Forelimb muscle (tissue), 1 donor: ENCODE measurements around the gene ELOA. TPM values are rescaled to one million over a fixed set of nuclear protein-coding genes. Genes with fewer than 3 reads are reported as not detected.

Source experiments
- DNase-seq: peaks from one replicate; pipeline ENCODE4 v3.0.0-alpha.2; 2013; ENCODE audit warnings: low read depth
- polyA plus RNA-seq: library from polyadenylated mRNA; unstranded; fragments of 120-200 nt; gene quantifications from one replicate; pipeline ENCODE4 v1.2.1, GENCODE V29; 2013; ENCODE audit not compliant: insufficient read length

The ELOA gene, protein sequence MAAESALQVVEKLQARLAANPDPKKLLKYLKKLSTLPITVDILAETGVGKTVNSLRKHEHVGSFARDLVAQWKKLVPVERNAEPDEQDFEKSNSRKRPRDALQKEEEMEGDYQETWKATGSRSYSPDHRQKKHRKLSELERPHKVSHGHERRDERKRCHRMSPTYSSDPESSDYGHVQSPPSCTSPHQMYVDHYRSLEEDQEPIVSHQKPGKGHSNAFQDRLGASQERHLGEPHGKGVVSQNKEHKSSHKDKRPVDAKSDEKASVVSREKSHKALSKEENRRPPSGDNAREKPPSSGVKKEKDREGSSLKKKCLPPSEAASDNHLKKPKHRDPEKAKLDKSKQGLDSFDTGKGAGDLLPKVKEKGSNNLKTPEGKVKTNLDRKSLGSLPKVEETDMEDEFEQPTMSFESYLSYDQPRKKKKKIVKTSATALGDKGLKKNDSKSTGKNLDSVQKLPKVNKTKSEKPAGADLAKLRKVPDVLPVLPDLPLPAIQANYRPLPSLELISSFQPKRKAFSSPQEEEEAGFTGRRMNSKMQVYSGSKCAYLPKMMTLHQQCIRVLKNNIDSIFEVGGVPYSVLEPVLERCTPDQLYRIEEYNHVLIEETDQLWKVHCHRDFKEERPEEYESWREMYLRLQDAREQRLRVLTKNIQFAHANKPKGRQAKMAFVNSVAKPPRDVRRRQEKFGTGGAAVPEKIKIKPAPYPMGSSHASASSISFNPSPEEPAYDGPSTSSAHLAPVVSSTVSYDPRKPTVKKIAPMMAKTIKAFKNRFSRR
- polyA plus RNA-seq = 27.8 TPM

GRCh38 chr1:23743287-23744152 is at the start of gene ELOA:
Gene ELOA (plus strand): TSS chr1:23743471. CDS start chr1:23743504, 33 bp downstream.
- peak; percentile 29 for DNase-seq

- DNase-seq = no peak
Observed at GRCh38 chr1:23693599-23693998, 49.7 kb upstream of the ELOA start.

GRCh38 chr1:23694371-23694770 is 48.9 kb upstream of the ELOA start:
- DNase-seq = no peak

- no peak for DNase-seq
Observed at GRCh38 chr1:23695667-23696066, 47.6 kb upstream of the ELOA start.

- DNase-seq = no peak
Observed at GRCh38 chr1:23696335-23696989, 46.8 kb upstream of the ELOA start.

GRCh38 chr1:23698466-23698865 is 44.8 kb upstream of the ELOA start:
- no peak for DNase-seq

- no peak for DNase-seq
Observed at GRCh38 chr1:23699280-23700179, 43.7 kb upstream of the ELOA start.

DNA sequence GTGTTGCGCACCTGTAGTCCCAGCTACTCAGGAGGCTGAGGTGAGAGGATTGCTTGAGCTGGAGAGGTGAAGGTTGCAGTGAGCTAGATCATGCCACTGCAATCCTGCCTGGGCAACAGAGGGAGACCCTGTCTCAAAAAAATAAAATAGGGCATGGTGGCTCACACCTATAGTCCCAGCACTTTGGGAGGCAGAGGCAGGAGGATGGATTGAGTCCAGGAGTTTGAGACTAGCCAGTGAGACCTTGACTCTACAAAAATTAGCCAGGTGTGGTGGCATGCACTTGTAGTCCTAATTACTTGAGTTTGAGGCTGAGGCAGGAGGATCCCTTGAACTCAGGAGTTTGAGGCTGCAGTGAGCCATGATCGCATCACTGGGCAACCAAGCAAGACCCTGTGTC is 42.0 kb upstream of the ELOA start:
- DNase-seq = no peak

GRCh38 chr1:23701996-23702395 is 41.3 kb upstream of the ELOA start:
- no peak for DNase-seq

DNA sequence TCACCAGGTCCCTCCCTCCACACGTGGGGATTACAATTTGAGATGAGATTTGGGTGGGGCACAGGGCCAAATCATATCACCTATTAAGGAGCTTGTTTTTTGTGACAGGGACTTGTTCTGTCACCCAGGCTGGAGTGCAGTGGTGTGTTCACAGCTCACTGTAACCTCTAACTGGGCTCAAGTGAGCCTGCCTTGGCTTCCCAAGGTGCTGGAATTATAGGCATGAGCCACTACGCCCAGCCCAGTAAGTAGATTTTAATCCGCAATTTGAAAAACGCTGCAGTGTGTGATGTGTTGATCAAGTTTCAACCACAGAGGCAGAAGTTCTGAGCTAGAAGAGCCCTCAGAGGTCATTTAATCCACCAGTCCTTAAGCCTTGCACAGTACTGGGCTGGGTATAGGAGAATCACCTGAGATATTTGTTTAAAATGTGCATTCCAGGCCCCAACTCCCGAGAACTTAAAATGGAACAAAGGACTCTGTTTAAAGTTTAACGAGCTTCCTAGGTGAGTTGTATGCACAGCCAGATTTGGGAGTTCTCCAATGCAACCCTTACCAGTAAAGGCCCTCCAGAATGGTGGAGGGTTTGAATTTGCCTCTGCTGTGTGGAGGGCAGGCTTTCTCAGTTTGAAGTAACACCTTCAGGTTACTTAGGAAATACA is 38.3 kb upstream of the ELOA start:
- no peak for DNase-seq

- DNase-seq = no peak
Observed at GRCh38 chr1:23709229-23709628, 34.0 kb upstream of the ELOA start.

DNA sequence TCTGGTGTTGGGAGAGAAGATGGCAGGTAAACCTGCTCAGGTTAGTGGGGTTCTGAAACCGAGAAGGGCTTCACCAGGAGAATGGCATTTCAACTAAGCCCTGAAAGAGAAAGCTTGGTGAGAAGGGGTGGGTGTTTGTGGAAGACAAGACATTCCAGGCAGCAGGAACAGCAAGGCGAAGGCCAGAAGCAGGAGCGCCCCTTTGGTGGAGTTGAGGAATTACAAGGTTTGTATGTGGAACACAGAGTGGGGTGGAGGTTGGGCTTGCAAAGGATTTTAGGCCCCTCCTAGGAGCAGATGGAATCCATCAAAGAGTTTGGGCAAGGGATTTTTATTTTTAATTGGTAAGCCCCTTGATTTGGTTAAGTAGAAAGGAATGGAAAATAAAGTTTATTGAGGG is 24.8 kb upstream of the ELOA start:
- no peak for DNase-seq

DNA sequence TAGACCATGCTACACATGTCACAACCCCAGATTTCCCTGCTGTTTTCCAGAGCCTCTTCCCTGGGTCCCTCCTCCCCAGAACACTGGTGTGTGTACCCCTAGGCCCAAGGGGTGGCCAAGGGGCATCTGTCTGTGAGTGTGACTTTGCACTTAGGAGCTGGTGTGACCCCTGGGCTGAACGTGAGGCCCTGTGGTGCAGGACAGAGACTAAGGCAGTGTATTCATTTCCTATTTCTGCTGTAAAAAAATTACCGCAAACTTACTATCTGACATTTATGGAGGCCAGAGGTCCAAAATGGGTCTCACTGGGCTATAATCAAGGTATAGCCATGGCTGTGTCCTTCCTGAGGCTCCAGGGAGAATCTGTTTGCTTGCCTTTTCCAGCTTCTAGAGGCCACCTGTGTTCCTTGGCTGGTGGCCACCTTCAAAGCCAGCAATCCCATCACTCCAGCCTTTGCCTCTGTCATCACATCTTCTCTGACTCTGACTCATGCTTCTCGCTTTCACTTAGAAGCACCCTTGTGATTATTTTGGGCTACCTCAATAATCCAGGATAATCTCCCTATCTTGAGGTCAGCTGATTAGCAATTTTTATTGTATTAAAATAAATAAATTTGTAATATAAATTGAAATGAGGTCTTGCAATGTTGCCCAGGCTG is 24.0 kb upstream of the ELOA start:
- no peak for DNase-seq

- no peak for DNase-seq
Observed at GRCh38 chr1:23720256-23720995, 22.8 kb upstream of the ELOA start.

DNA sequence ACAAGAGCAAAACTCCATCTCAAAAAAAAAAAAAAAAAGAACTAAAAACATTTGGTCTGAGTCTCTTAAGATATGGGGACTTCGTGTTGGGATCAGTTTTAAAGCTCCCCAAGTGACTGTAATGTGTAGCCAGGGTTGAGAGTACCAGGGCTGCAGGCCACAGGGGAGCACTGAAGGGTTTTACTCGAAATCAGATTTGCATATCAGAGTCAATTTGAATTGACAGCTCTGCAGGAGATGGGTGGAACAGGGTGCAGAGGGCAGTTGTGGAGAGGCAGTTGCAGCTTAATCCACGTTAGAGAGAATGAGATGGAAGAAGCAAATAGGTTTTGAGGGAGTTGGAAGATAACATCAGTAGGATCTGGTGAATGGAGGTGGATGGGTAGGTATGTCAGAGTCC is 20.6 kb upstream of the ELOA start:
- DNase-seq = no peak

GRCh38 chr1:23726686-23727085 is 16.6 kb upstream of the ELOA start:
- no peak for DNase-seq

GRCh38 chr1:23727362-23727811 is 15.9 kb upstream of the ELOA start:
- no peak for DNase-seq

- no peak for DNase-seq
Observed at GRCh38 chr1:23732363-23733224, 10.7 kb upstream of the ELOA start.
